Chondrocyte (in vitro differentiated cells): ENCODE results near the gene RAX2. TPM values are rescaled to one million over a fixed set of nuclear protein-coding genes. Genes with fewer than 3 reads are reported as not detected.

ENCODE experiments used
- DNase-seq: peaks from one replicate; pipeline ENCODE4 v3.0.0; 2021; ENCODE audit warnings: mixed read lengths, low spot score
- H3K27ac Mint-ChIP-seq: one replicate; pipeline ENCODE4 v1.8.0; 2021; ENCODE audit warnings: mild to moderate bottlenecking, moderate library complexity, mixed read lengths; ENCODE audit not compliant: unreplicated experiment
- H3K27me3 Mint-ChIP-seq: 2 replicates; pipeline ENCODE4 v1.8.0; 2021; ENCODE audit warnings: low read depth, mixed read lengths
- H3K36me3 Mint-ChIP-seq: 2 replicates; pipeline ENCODE4 v1.8.0; 2021; ENCODE audit warnings: low read depth, mixed read lengths
- H3K4me1 Mint-ChIP-seq: 2 replicates; pipeline ENCODE4 v1.8.0; 2021; ENCODE audit warnings: low read depth, mild to moderate bottlenecking, mixed read lengths
- H3K4me3 Mint-ChIP-seq: one replicate; pipeline ENCODE4 v1.8.0; 2021; ENCODE audit warnings: mild to moderate bottlenecking, moderate library complexity, mixed read lengths; ENCODE audit not compliant: unreplicated experiment
- H3K9me3 Mint-ChIP-seq: 2 replicates; pipeline ENCODE4 v1.8.0; 2021; ENCODE audit warnings: low read depth, mixed read lengths
- total RNA-seq: library from RNA; stranded (reverse); gene quantifications from 3 replicates; pipeline ENCODE4 v1.2.1, GENCODE V29; 2021
- TF ChIP-seq, protein P1 (sequence below): fragments of 200-600 bp; sonication (generic); IDR thresholded peaks from 2 replicates; pipeline ENCODE4 v1.5.0; 2021; ENCODE audit warnings: antibody characterized with exemption, mild to moderate bottlenecking, moderate library complexity

RAX2 gene
- total RNA-seq, 1 donor from 2014 or later, result not detected

- H3K4me1 Mint-ChIP-seq, result no peaks in the 10 kb centered on the region
- DNase-seq, result no peak
- peaks cover 10% of the 10 kb centered on the region for H3K36me3 Mint-ChIP-seq
- peak overlapping the region; percentile 31 for H3K4me3 Mint-ChIP-seq
- H3K27me3 Mint-ChIP-seq, result peaks cover 22% of the 10 kb centered on the region
- TF ChIP-seq, protein P1, sequence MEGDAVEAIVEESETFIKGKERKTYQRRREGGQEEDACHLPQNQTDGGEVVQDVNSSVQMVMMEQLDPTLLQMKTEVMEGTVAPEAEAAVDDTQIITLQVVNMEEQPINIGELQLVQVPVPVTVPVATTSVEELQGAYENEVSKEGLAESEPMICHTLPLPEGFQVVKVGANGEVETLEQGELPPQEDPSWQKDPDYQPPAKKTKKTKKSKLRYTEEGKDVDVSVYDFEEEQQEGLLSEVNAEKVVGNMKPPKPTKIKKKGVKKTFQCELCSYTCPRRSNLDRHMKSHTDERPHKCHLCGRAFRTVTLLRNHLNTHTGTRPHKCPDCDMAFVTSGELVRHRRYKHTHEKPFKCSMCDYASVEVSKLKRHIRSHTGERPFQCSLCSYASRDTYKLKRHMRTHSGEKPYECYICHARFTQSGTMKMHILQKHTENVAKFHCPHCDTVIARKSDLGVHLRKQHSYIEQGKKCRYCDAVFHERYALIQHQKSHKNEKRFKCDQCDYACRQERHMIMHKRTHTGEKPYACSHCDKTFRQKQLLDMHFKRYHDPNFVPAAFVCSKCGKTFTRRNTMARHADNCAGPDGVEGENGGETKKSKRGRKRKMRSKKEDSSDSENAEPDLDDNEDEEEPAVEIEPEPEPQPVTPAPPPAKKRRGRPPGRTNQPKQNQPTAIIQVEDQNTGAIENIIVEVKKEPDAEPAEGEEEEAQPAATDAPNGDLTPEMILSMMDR, result no peak
- peaks cover 18% of the 10 kb centered on the region for H3K9me3 Mint-ChIP-seq
- H3K27ac Mint-ChIP-seq, result no peak overlapping the region
Observed at GRCh38 chr19:3785451-3785937, 13.5 kb upstream of the RAX2 start.

DNA sequence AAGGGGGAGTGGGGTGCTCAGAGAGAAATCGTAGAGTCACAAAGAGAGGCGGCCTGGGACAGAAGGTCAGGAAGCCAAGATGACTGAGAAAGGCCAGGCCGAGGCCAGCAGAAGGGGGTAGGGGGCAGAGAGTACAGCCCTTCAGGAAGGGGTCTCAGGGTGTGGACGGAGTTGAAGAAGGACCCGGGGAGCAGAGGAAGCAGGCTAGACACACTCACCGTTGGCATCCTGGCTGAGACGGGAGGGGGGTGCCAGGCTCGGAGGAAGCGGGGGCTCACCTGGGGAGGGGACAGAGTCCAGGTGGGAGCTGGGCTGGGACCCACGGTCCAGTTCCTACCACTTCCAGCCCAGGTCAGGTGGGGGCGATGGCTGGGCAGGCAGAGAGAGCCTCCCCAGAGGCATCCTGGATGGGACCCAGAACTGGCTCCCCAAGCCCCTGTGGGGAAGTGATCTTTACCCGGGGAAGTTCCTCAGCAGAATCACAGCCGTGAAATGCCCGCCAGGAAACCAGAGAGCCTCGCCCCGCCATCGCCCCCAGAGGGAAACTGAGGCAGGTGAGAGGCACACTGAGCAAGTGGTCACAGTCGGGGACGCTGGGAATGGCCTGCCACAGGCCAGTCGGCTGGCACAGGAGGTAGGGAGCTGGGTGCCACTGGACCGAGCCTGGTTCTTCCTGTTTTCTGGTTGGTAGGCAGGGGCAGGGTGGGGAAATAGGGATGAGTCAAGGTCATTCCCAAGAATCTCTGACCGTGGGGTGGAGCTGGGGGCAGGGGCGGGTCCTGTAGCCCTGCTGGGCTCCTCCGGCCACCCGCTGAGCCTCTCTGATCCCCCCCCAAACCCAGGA is 12.8 kb upstream of the RAX2 start:
- Mint-ChIP-seq H3K27ac (no peak overlapping the region), H3K27me3 (peaks cover 17% of the 10 kb centered on the region), H3K9me3 (peaks cover 17% of the 10 kb centered on the region), H3K4me3 (peak overlapping the region; percentile 31), H3K36me3 (peaks cover 9% of the 10 kb centered on the region), H3K4me1 (no peaks in the 10 kb centered on the region)
- no peak for DNase-seq
- TF ChIP-seq, protein P1, result no peak

DNA sequence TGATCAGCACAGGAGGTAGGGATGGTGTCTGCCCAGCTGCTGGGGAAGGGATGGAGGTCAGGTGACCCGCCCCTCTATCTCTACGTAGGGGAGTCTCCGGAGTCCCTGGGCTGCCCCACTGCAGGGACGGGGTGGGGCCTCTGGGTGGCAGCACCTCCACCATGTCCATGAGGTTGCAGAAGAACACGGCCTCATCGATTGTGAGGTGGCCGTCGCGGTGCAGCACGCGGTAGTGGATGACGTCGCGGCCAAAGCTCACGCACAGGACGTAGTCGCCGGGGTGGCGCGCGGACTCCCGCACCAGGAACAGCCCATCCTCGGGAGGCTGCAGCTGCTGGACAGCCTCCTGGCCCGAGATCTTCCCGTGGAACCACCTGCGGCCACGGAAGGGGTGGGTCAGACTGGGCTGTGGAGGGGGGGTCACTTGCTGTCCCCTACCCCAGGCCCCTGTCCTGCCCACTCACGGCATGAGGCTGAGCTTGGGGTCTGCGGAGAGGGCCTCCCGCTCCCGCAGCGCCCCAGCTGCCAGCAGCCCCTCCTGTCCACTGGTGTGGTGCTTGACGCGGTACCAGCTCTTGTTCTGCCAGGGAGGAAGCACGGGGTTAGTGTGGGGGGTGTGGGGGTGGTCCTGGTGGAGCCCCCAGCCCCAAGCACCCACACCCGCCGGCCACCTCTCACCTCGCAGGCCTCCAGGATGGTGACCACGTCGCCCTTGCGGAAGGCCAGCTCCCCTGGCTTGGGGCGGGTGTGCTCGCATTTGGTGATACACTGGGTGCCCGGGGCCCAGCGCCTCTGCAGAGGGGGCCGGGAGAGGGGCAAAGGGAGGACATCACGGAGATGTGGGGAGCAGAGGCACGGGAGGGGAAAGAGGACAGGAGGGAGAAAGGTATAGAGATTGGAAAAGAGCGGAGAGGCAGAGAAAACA is 11.9 kb upstream of the RAX2 start:
- H3K27ac Mint-ChIP-seq, result no peak overlapping the region
- TF ChIP-seq, protein P1, result peak; percentile 45
- H3K4me1 Mint-ChIP-seq, result no peaks in the 10 kb centered on the region
- H3K4me3 Mint-ChIP-seq, result no peak overlapping the region
- H3K27me3 Mint-ChIP-seq, result peaks cover 12% of the 10 kb centered on the region
- H3K36me3 Mint-ChIP-seq, result peaks cover 9% of the 10 kb centered on the region
- no peak for DNase-seq
- peaks cover 17% of the 10 kb centered on the region for H3K9me3 Mint-ChIP-seq

- Mint-ChIP-seq H3K27me3 (peaks cover 12% of the 10 kb centered on the region), H3K4me3 (no peak overlapping the region)
Observed at GRCh38 chr19:3782903-3783302, 10.9 kb upstream of the RAX2 start.

More at GRCh38 chr19:3782903-3783302, 10.9 kb upstream of the RAX2 start:
- peaks cover 9% of the 10 kb centered on the region for H3K36me3 Mint-ChIP-seq
- H3K27ac Mint-ChIP-seq, result no peak overlapping the region
- peaks cover 17% of the 10 kb centered on the region for H3K9me3 Mint-ChIP-seq
- H3K4me1 Mint-ChIP-seq, result no peaks in the 10 kb centered on the region
- TF ChIP-seq, protein P1, result no peak
- DNase-seq, result no peak
